ENCODE results near the gene KRTAP2-4. TPM values are rescaled to one million over a fixed set of nuclear protein-coding genes. Genes with fewer than 3 reads are reported as not detected.
"Not testable (repeated sequence)": the region's sequence is repeated elsewhere in the genome, so short reads cannot be mapped to it uniquely, and the experiment has no call there.

The KRTAP2-4 gene
- total RNA-seq, 1 donor from 2014 or later: not detected

GRCh38 chr17:41071606-41072360 lies 6.1 kb upstream of the KRTAP2-4 start:
- intact Hi-C loops (cut with micrococcal nuclease): no loop called here

GRCh38 chr17:41069031-41069430 lies 3.4 kb upstream of the KRTAP2-4 start:
- intact Hi-C loops (cut with micrococcal nuclease): no loop called here

GRCh38 chr17:41067281-41067680 lies 1.6 kb upstream of the KRTAP2-4 start:
- intact Hi-C loops (cut with micrococcal nuclease): no loop called here

- intact Hi-C loops (cut with micrococcal nuclease): not testable (repeated sequence)
Observed at GRCh38 chr17:41065016-41065689, 526 bp downstream of the KRTAP2-4 start.

GRCh38 chr17:41064301-41064700 lies 1.4 kb downstream of the KRTAP2-4 start:
- intact Hi-C loops (cut with micrococcal nuclease): no loop called here

- intact Hi-C loops (cut with micrococcal nuclease): no loop called here
Observed at GRCh38 chr17:41063449-41063848, 2.2 kb downstream of the KRTAP2-4 start.

- intact Hi-C loops (cut with micrococcal nuclease): no loop called here
Observed at GRCh38 chr17:41061964-41062363, 3.7 kb downstream of the KRTAP2-4 start.

- intact Hi-C loops (cut with micrococcal nuclease): no loop called here
Observed at GRCh38 chr17:41060052-41060604, 5.6 kb downstream of the KRTAP2-4 start, which contains the start of gene KRTAP2-3. Gene KRTAP2-3 (minus strand): TSS chr17:41060114. CDS start chr17:41060050, 64 bp downstream.

- intact Hi-C loops (cut with micrococcal nuclease): not testable (repeated sequence)
Observed at GRCh38 chr17:41059276-41060051, 6.2 kb downstream of the KRTAP2-4 start.

GRCh38 chr17:41058741-41059140 lies 6.9 kb downstream of the KRTAP2-4 start:
- intact Hi-C loops (cut with micrococcal nuclease): no loop called here

GRCh38 chr17:41057547-41057946 lies 8.1 kb downstream of the KRTAP2-4 start:
- intact Hi-C loops (cut with micrococcal nuclease): no loop called here

GRCh38 chr17:41055130-41055529 lies 10.5 kb downstream of the KRTAP2-4 start, which contains the start of gene KRTAP2-2:
Gene KRTAP2-2 (minus strand): TSS chr17:41055230. CDS start chr17:41055211, 19 bp downstream.
- intact Hi-C loops (cut with micrococcal nuclease): not testable (repeated sequence)

GRCh38 chr17:41054556-41054955 lies 11.1 kb downstream of the KRTAP2-4 start:
- intact Hi-C loops (cut with micrococcal nuclease): not testable (repeated sequence)

GRCh38 chr17:41054025-41054424 lies 11.7 kb downstream of the KRTAP2-4 start:
- intact Hi-C loops (cut with micrococcal nuclease): no loop called here

- intact Hi-C loops (cut with micrococcal nuclease): no loop called here
Observed at GRCh38 chr17:41052566-41052965, 13.1 kb downstream of the KRTAP2-4 start.

- intact Hi-C loops (cut with micrococcal nuclease): no loop called here
Observed at GRCh38 chr17:41049110-41049509, 16.6 kb downstream of the KRTAP2-4 start.

GRCh38 chr17:41048441-41048840 lies 17.2 kb downstream of the KRTAP2-4 start:
- intact Hi-C loops (cut with micrococcal nuclease): no loop called here

GRCh38 chr17:41046735-41047465 lies 18.8 kb downstream of the KRTAP2-4 start, which contains the start of gene KRTAP2-1:
Gene KRTAP2-1 (minus strand): TSS chr17:41047316. CDS start chr17:41047267, 49 bp downstream.
- intact Hi-C loops (cut with micrococcal nuclease): not testable (repeated sequence)

GRCh38 chr17:41042953-41043352 lies 22.7 kb downstream of the KRTAP2-4 start:
- intact Hi-C loops (cut with micrococcal nuclease): no loop called here

GRCh38 chr17:41040783-41041571 lies 24.7 kb downstream of the KRTAP2-4 start, which contains the start of gene KRTAP1-1:
Gene KRTAP1-1 (minus strand): TSS chr17:41041450. CDS start chr17:41041397, 53 bp downstream.
- intact Hi-C loops (cut with micrococcal nuclease): not testable (repeated sequence)
